GM18519 (cell line): Measurements from ENCODE around the gene MUC21.
"Not testable (repeated sequence)": the region's sequence is repeated elsewhere in the genome, so short reads cannot be mapped to it uniquely, and the experiment has no call there.

Experiments used
- ATAC-seq: cut with Tn5 transposase; IDR thresholded peaks from one replicate; pipeline ENCODE4 v1.9.1; 2021; ENCODE audit warnings: mild to moderate bottlenecking, moderate library complexity; ENCODE audit not compliant: unreplicated experiment, low FRiP score

Gene MUC21

GRCh38 chr6:30966154-30966553, 17.4 kb upstream of the MUC21 start:
- ATAC-seq: no peak

GRCh38 chr6:30969171-30969570, 14.3 kb upstream of the MUC21 start:
- ATAC-seq: not testable (repeated sequence)

GRCh38 chr6:30970946-30971345, 12.6 kb upstream of the MUC21 start:
- no peak for ATAC-seq

GRCh38 chr6:30972816-30973215, 10.7 kb upstream of the MUC21 start:
- no peak for ATAC-seq

GRCh38 chr6:30974490-30975252, 8.8 kb upstream of the MUC21 start:
- no peak for ATAC-seq

GRCh38 chr6:30979141-30979540, 4.4 kb upstream of the MUC21 start:
- ATAC-seq: no peak

- no peak for ATAC-seq
Observed at GRCh38 chr6:30979690-30980089, 3.8 kb upstream of the MUC21 start.

GRCh38 chr6:30981942-30982772, 1.4 kb upstream of the MUC21 start:
- no peak for ATAC-seq

GRCh38 chr6:30985490-30985889, 2.0 kb downstream of the MUC21 start:
- ATAC-seq: no peak

GRCh38 chr6:30987304-30987703, 3.8 kb downstream of the MUC21 start:
- no peak for ATAC-seq

GRCh38 chr6:30988209-30988825, 4.8 kb downstream of the MUC21 start:
- ATAC-seq: no peak

- ATAC-seq: no peak
Observed at GRCh38 chr6:30990422-30991086, 7.0 kb downstream of the MUC21 start.

GRCh38 chr6:30991891-30992290, 8.4 kb downstream of the MUC21 start:
- ATAC-seq: no peak

- no peak for ATAC-seq
Observed at GRCh38 chr6:30997301-30997700, 13.8 kb downstream of the MUC21 start.

GRCh38 chr6:30998785-30999184, 15.3 kb downstream of the MUC21 start:
- ATAC-seq: no peak

GRCh38 chr6:31000067-31000860, 16.7 kb downstream of the MUC21 start:
- ATAC-seq: not testable (repeated sequence)

GRCh38 chr6:31001281-31001888, 17.9 kb downstream of the MUC21 start:
- no peak for ATAC-seq

- no peak for ATAC-seq
Observed at GRCh38 chr6:31002471-31002870, 19.0 kb downstream of the MUC21 start.

GRCh38 chr6:31004794-31005193, 21.3 kb downstream of the MUC21 start:
- ATAC-seq: no peak
